SK-N-SH treated with all-trans-retinoic acid at 6 μM for 48 hours (cell line): ENCODE results near the gene ABR.

Source experiments
- ARNTL ChIP-seq: fragments of 450-650 bp; formaldehyde crosslinking; IDR thresholded peaks from 2 replicates; pipeline ENCODE4 v1.5.0; 2020; ENCODE audit warnings: low read depth, mild to moderate bottlenecking, moderate library complexity, borderline replicate concordance
- BACH2 ChIP-seq: fragments of 250-450 bp; sonication (Bioruptor Pico); IDR thresholded peaks from 2 replicates; pipeline ENCODE4 v1.9.0; 2021; ENCODE audit warnings: mild to moderate bottlenecking, borderline replicate concordance
- CSDC2 ChIP-seq: fragments of 250-450 bp; sonication (Bioruptor Pico); IDR thresholded peaks from 2 replicates; pipeline ENCODE4 v1.5.0; 2020; ENCODE audit warnings: mild to moderate bottlenecking, moderate library complexity
- PATZ1 ChIP-seq: fragments of 250-450 bp; sonication (Bioruptor Pico); IDR thresholded peaks from 2 replicates; pipeline ENCODE4 v1.8.0; 2020; ENCODE audit warnings: mild to moderate bottlenecking, moderate library complexity, borderline replicate concordance
- POU6F1 ChIP-seq: fragments of 250-450 bp; sonication (Bioruptor Pico); IDR thresholded peaks from 2 replicates; pipeline ENCODE4 v1.8.0; 2021; ENCODE audit warnings: low read depth, mild to moderate bottlenecking, moderate library complexity, borderline replicate concordance
- TCF4 ChIP-seq: fragments of 250-450 bp; sonication (Bioruptor Pico); IDR thresholded peaks from 2 replicates; pipeline ENCODE4 v1.8.0; 2021; ENCODE audit warnings: mild to moderate bottlenecking, moderate library complexity, borderline replicate concordance
- TSHZ2 ChIP-seq: fragments of 250-450 bp; sonication (Bioruptor Pico); IDR thresholded peaks from 2 replicates; pipeline ENCODE4 v1.5.0; 2020; ENCODE audit warnings: mild to moderate bottlenecking, moderate library complexity
- ZFP3 ChIP-seq: fragments of 250-450 bp; sonication (Bioruptor Pico); IDR thresholded peaks from 2 replicates; pipeline ENCODE4 v1.5.0; 2020; ENCODE audit warnings: mild to moderate bottlenecking, moderate library complexity
- ZFP30 ChIP-seq: fragments of 450-650 bp; formaldehyde crosslinking; IDR thresholded peaks from 2 replicates; pipeline ENCODE4 v1.5.0; 2022; ENCODE audit warnings: mild to moderate bottlenecking, moderate library complexity
- ZNF70 ChIP-seq: fragments of 450-650 bp; formaldehyde crosslinking; IDR thresholded peaks from 2 replicates; pipeline ENCODE4 v1.5.0; 2020; ENCODE audit warnings: mild to moderate bottlenecking, moderate library complexity

- TF ChIP-seq ZFP3 (CRISPR knock-in tag) (no peak), ZFP30 (CRISPR knock-in tag) (no peak), ARNTL (CRISPR knock-in tag) (no peak), POU6F1 (CRISPR knock-in tag) (no peak), ZNF70 (CRISPR knock-in tag) (no peak), CSDC2 (CRISPR knock-in tag) (no peak), TSHZ2 (no peak), TCF4 (CRISPR knock-in tag) (no peak), PATZ1 (no peak), BACH2 (CRISPR knock-in tag) (no peak)
These were observed 214.9 kb downstream of the ABR start for GRCh38 chr17:964876-965275.
